NCI-H446 treated with DMSO at 0.1 percent for 48 hours (cell line): ENCODE data around the gene GNS.
A peak's percentile ranks its signal among the peaks of the same experiment; 100 is the strongest.

ENCODE experiments used
- DNase-seq: peaks from one replicate; lab custom pipeline; 2025; lab: John Stamatoyannopoulos, UW

GNS gene

GRCh38 chr12:64735442-64735841 lies 23.8 kb downstream of the GNS start:
- DNase-seq = no peak

GRCh38 chr12:64733857-64734256 lies 25.3 kb downstream of the GNS start:
- peak; percentile 35 for DNase-seq

- no peak for DNase-seq
Observed at GRCh38 chr12:64731683-64732082, 27.5 kb downstream of the GNS start.

GRCh38 chr12:64730588-64730969 lies 28.6 kb downstream of the GNS start:
- no peak for DNase-seq

- DNase-seq = peak; percentile 44
Observed at GRCh38 chr12:64729909-64730587, 29.2 kb downstream of the GNS start.

GRCh38 chr12:64724201-64724745 lies 34.9 kb downstream of the GNS start:
- no peak for DNase-seq

GRCh38 chr12:64723630-64724029 lies 35.6 kb downstream of the GNS start:
- no peak for DNase-seq

GRCh38 chr12:64722835-64723234 lies 36.4 kb downstream of the GNS start:
- no peak for DNase-seq

GRCh38 chr12:64720884-64721283 lies 38.3 kb downstream of the GNS start:
- DNase-seq = no peak

GRCh38 chr12:64718649-64719048 lies 40.6 kb downstream of the GNS start:
- no peak for DNase-seq

GRCh38 chr12:64716839-64717455 lies 42.3 kb downstream of the GNS start:
- DNase-seq = no peak

GRCh38 chr12:64716371-64716770 lies 42.8 kb downstream of the GNS start:
- DNase-seq = no peak

- no peak for DNase-seq
Observed at GRCh38 chr12:64714551-64714968, 44.6 kb downstream of the GNS start.

GRCh38 chr12:64713376-64713775 lies 45.8 kb downstream of the GNS start:
- DNase-seq = no peak

- no peak for DNase-seq
Observed at GRCh38 chr12:64709429-64709828, 49.8 kb downstream of the GNS start.

GRCh38 chr12:64707926-64708325 lies 51.3 kb downstream of the GNS start:
- DNase-seq = no peak

- no peak for DNase-seq
Observed at GRCh38 chr12:64707362-64707761, 51.8 kb downstream of the GNS start.

- DNase-seq = no peak
Observed at GRCh38 chr12:64706857-64707256, 52.3 kb downstream of the GNS start.

GRCh38 chr12:64706306-64706705 lies 52.9 kb downstream of the GNS start:
- no peak for DNase-seq

- DNase-seq = no peak
Observed at GRCh38 chr12:64701283-64701682, 57.9 kb downstream of the GNS start.

GRCh38 chr12:64700532-64700931 lies 58.7 kb downstream of the GNS start:
- DNase-seq = no peak

GRCh38 chr12:64699504-64700115 lies 59.6 kb downstream of the GNS start:
- no peak for DNase-seq

GRCh38 chr12:64696080-64696741 lies 63.0 kb downstream of the GNS start:
- no peak for DNase-seq
